Pancreas (tissue), 10 donors: ENCODE results near the gene TMEM198. TPM values are rescaled to one million over a fixed set of nuclear protein-coding genes. Genes with fewer than 3 reads are reported as not detected.

Experiments used
- ATAC-seq, 4 donors: fragments of 200-7000 bp; cut with Tn5 transposase; one replicate each; pipeline versions ENCODE4 v1.8.0 to v1.9.1; 2020; ENCODE audit warnings: mild to moderate bottlenecking in 4 of 4, moderate library complexity in 4 of 4
- DNase-seq, 6 donors: peaks; one replicate each; pipeline ENCODE4 v3.0.0-alpha.2; 2020
- FAIRE-seq: peaks from 2 replicates; lab custom pipeline; 2012; peaks lifted over from hg19 to GRCh38; lab: Jason Lieb, UNC
- H3K27ac ChIP-seq, 4 donors: fragments of 200-600 bp; sonication (generic); 1 replicate in 3 of 4; 2 replicates in 1 of 4; pipeline versions ENCODE4 v1.5.0 to v1.8.0; 2020
- H3K27me3 ChIP-seq, 4 donors: fragments of 200-600 bp; one replicate each; pipeline ENCODE4 v1.8.0; 2021
- H3K36me3 ChIP-seq, 3 donors: fragments of 200-600 bp; sonication (generic) in 1 of 3; one replicate each; pipeline versions ENCODE4 v1.5.0 to v1.8.0; 2020 to 2021
- H3K4me1 ChIP-seq, 3 donors: fragments of 200-600 bp; one replicate each; pipeline ENCODE4 v1.8.0; 2021
- H3K4me3 ChIP-seq, 4 donors: fragments of 200-600 bp; sonication (generic) in 2 of 4; one replicate each; pipeline versions ENCODE4 v1.5.0 to v1.8.0; 2020 to 2021
- H3K9me3 ChIP-seq, 4 donors: fragments of 200-600 bp; one replicate each; pipeline ENCODE4 v1.8.0; 2021
- WGBS, 2 donors: extraction: QIAGEN DNeasy Blood & Tissue Kit; methylation state at CpG; one replicate each; pipeline ENCODE4 v1.1.7; 2013; 5-methylcytosine and 5-hydroxymethylcytosine counted together
- intact Hi-C, 3 donors: fragments of 100-400 bp; cut with DNase I; formaldehyde crosslinking; loops; one replicate each; pipeline versions ENCODE4 v1.11.1 to v1.14.2; 2022
- polyA plus RNA-seq, 2 donors: library from polyadenylated mRNA; stranded (reverse); fragments of 200-250 nt; gene quantifications; one replicate each; pipeline ENCODE4 v1.2.3, GENCODE V29; 2013
- total RNA-seq, 6 donors: library from RNA; stranded (reverse); fragmentation: NEBNext Ultra II Directional in 4 of 6; extraction: Animal tissue kit (Norgen Biotek cat#: 25700) in 4 of 6; gene quantifications; one replicate each; pipeline versions ENCODE4 v1.2.1 to v1.2.4, GENCODE V29; 2021 to 2023
- TF ChIP-seq, protein P1 (sequence below), 4 donors: fragments of 200-600 bp; sonication (generic) in 3 of 4; IDR thresholded peaks; one replicate each; pipeline versions ENCODE4 v1.5.0 to v1.8.0; 2021; ENCODE audit warnings: antibody characterized with exemption in 4 of 4
- donor health status: healthy with polysubstance abuse.
- donor health status: DM: no; HTN: no; CAD: no; lungs with moderate emphysema.
- donor health status: DM: no; HTN: no; CAD: no.
- donor health status: control.
- donor health status: control.
- donor health status: Bipolar disorder and iron deficiency.
- donor health status: DM: yes; HTN: yes; CAD: no.
- donor health status: DM: no; HTN: no; CAD: no.
- donor health status: DM: no; HTN: no; CAD: no.
- donor health status: DM: yes; HTN: yes; CAD: no.

Gene TMEM198
- total and polyA plus RNA-seq, 8 donors: 2.6 to 13.3 (median 5.9) TPM

- H3K36me3 ChIP-seq: peaks cover 0 to 14% (median 6%) of the 10 kb centered on the region in 3 donors
- DNase-seq: no peak
- H3K27ac ChIP-seq: no peak overlapping the region
- H3K4me1 ChIP-seq: no peaks in the 10 kb centered on the region
- no peak for ATAC-seq
- no peaks in the 10 kb centered on the region for H3K27me3 ChIP-seq
- H3K9me3 ChIP-seq: no peaks in the 10 kb centered on the region
- no peak overlapping the region for H3K4me3 ChIP-seq
- intact Hi-C loops: no loop called here
- TF ChIP-seq, protein P1, sequence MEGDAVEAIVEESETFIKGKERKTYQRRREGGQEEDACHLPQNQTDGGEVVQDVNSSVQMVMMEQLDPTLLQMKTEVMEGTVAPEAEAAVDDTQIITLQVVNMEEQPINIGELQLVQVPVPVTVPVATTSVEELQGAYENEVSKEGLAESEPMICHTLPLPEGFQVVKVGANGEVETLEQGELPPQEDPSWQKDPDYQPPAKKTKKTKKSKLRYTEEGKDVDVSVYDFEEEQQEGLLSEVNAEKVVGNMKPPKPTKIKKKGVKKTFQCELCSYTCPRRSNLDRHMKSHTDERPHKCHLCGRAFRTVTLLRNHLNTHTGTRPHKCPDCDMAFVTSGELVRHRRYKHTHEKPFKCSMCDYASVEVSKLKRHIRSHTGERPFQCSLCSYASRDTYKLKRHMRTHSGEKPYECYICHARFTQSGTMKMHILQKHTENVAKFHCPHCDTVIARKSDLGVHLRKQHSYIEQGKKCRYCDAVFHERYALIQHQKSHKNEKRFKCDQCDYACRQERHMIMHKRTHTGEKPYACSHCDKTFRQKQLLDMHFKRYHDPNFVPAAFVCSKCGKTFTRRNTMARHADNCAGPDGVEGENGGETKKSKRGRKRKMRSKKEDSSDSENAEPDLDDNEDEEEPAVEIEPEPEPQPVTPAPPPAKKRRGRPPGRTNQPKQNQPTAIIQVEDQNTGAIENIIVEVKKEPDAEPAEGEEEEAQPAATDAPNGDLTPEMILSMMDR (IDR thresholded peaks at IDR 0.05): no peak
- WGBS, 2 donors: 83 to 88% methylated on average over 22 to 24 of the region's 24 CpGs
- FAIRE-seq: no peak
Measured at GRCh38 chr2:219561179-219562048, 17.6 kb downstream of the TMEM198 start.

GRCh38 chr2:219562049-219563020 lies 18.5 kb downstream of the TMEM198 start:
- TF ChIP-seq, protein P1 (IDR thresholded peaks at IDR 0.05): no peak
- intact Hi-C loops: no loop called here
- no peaks in the 10 kb centered on the region for H3K27me3 ChIP-seq
- H3K4me1 ChIP-seq: no peaks in the 10 kb centered on the region
- no peak overlapping the region for H3K4me3 ChIP-seq
- H3K36me3 ChIP-seq: peaks cover 0 to 14% (median 12%) of the 10 kb centered on the region in 3 donors
- H3K9me3 ChIP-seq: no peaks in the 10 kb centered on the region
- ATAC-seq (no peak), DNase-seq (peak in 3 of 6 donors; percentile 12 to 75 (median 16)), FAIRE-seq (no peak)
- H3K27ac ChIP-seq: no peak overlapping the region
- WGBS, 2 donors: 84% methylated on average over 35 of the region's 35 CpGs

- DNase-seq: peak in 1 of 6 donors; percentile 67
- no peak for ATAC-seq
- intact Hi-C loops: no loop called here
- H3K27ac ChIP-seq: no peak overlapping the region
- no peaks in the 10 kb centered on the region for H3K9me3 ChIP-seq
- TF ChIP-seq, protein P1 (IDR thresholded peaks at IDR 0.05): no peak
- WGBS, 2 donors: 92 to 93% methylated on average over 20 of the region's 20 CpGs
- peaks cover 0 to 14% (median 14%) of the 10 kb centered on the region in 3 donors for H3K36me3 ChIP-seq
- no peaks in the 10 kb centered on the region for H3K27me3 ChIP-seq
- FAIRE-seq: no peak
- no peak overlapping the region for H3K4me3 ChIP-seq
- no peaks in the 10 kb centered on the region for H3K4me1 ChIP-seq
Measured at GRCh38 chr2:219563271-219563928, 19.6 kb downstream of the TMEM198 start.

DNA sequence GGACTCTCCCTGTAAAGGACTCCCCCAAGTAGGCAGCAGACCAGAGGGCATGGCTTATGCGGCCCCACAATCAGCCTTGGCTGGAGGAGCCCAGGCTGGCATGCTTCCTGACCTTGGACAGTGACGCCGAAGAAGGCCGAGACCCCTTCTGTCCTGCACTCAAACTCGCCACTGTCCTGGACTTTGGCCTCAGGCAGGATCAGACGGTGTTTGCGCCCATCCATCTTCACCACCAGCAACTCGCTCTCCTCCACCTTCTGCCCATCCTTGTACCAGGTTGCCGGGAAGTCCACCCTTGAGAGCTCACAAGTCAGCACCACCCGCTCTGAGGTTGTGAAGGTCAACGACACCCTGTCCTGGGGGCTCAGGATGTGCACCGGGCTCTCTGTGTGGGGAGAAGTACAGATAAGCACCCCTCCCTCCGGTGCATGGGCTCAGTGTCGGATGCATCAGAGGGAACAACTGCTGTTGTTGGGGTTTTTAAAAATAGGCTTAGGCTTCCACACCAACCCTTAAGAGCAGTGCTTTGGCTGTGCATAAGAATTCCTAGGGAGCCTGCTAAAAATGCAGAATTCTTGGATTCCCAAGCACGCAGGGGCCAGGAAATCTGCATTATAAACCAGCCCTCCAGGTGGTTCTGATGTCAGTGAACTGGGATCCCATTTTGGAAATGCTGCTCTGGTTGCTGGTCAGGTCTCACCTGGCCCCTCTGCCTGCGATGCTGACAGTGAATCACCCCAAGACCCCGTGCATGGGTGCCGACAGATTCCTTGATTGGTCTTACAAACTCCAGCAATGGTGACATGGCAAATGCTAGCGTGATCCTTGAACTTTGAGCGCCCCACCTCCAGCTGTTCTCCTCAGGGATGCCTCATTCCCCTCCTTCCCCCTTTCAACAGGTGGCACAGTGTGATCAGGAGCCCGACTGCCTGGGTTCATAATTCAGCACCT lies 21.6 kb downstream of the TMEM198 start:
- TF ChIP-seq, protein P1 (IDR thresholded peaks at IDR 0.05): no peak
- WGBS, 2 donors: 81 to 86% methylated on average over 21 of the region's 21 CpGs
- Histone ChIP-seq H3K27me3 (no peaks in the 10 kb centered on the region), H3K36me3 (peaks cover 0 to 14% (median 14%) of the 10 kb centered on the region in 3 donors), H3K27ac (no peak overlapping the region), H3K4me1 (peaks cover 0 to 8% (median 4%) of the 10 kb centered on the region in 3 donors), H3K4me3 (no peak overlapping the region), H3K9me3 (no peaks in the 10 kb centered on the region)
- FAIRE-seq (no peak), ATAC-seq (no peak), DNase-seq (no peak)
- intact Hi-C loops: no loop called here
